H4 (cell line): Measurements from ENCODE around the gene KCNJ4. TPM values are rescaled to one million over a fixed set of nuclear protein-coding genes. Genes with fewer than 3 reads are reported as not detected.
A peak's percentile ranks its signal among the peaks of the same experiment; 100 is the strongest.

ENCODE experiments used
- DNase-seq: peaks from one replicate; pipeline ENCODE4 v3.0.0-alpha.2; 2015; ENCODE audit warnings: low spot score
- total RNA-seq: library from RNA; depleted of rRNA; stranded (reverse); fragments of >200 nt; shearing (Covaris generic); gene quantifications from 2 replicates; pipeline ENCODE4 v1.2.3, GENCODE V29; 2014

KCNJ4 gene
- total RNA-seq, 1 experiment from 2014 or later, result 0.60 TPM

DNA sequence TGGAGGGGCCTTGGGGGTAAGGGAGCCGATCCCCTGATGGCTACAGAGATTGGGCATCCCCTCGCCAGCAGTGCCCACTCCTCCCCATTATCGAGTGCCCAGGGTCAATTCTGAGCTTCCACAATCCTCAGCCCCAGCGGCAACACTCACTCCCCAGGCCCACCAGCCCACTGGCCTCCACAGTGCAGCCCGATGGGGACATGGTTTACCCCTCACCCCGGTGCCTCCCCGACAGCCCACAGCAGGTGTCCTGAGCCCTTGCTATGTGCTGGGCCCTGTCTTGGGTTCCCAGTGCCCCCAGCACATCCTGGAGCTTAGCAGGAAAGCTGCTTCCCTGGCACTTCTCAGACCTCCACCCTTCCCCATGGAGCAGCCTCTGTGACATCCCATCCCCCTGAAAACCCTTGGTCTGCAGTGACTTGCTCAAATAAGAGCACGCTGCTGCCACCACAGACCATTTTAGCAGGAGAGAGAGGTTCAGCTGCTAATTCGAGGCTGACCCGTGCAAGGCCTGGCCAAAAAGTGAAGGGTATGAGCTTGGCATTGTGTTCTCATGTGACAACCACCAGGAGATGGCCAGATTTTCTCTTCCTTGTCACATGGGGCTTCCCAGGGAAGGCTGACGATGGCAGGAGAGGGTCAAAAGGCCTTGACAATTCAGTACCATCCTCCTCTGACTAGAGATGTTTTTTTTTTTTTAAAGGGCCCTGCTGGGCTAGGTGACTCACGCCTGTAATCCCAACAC lies 23.6 kb downstream of the KCNJ4 start:
- DNase-seq, result no peak

DNA sequence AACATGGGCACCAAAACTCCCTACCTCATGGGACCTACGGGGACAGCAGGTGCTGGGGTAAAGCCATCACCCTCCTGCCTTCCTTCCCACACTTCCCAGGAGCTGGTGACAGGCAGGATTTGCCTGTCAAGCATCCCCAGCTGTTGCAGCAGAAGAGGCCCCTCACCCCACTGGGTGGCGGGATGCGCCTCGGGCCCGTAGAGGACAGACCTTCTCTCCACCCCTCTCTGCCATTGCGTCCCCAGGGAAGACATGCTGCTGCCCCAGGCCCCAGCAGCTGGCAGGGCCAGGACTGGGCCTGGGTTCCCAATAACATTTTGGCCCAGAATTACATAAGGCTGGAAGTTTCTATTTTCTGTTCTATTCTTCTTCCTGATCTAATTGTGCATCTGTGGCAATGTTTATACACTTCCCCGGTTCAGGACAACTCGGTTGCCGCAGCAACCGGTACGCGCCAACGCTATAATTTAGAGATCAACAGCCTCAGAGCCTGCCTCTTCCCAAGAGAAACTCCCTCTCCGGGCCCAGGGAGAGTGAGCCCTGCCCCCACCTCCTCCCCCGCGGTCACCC lies 25.4 kb downstream of the KCNJ4 start:
- DNase-seq, result no peak

DNA sequence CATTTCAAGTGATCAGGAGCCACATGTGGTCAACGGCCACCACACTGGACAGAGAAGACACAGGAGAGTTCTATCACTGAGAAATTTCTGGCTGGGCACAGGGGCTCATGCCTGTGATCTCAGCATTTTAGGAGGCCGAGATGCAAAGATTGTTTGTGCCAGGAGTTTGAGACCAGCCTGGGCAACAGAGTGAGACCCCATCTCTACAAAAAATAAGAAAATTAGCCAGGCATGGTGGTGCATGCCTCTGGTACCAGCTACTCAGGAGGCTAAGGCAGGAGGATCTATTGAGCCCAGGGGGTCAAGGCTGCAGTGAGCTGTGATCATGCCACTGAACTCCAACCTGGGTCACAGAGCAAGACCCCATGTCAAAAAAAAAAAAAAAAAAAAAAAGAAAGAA lies 26.3 kb downstream of the KCNJ4 start:
- no peak for DNase-seq

DNA sequence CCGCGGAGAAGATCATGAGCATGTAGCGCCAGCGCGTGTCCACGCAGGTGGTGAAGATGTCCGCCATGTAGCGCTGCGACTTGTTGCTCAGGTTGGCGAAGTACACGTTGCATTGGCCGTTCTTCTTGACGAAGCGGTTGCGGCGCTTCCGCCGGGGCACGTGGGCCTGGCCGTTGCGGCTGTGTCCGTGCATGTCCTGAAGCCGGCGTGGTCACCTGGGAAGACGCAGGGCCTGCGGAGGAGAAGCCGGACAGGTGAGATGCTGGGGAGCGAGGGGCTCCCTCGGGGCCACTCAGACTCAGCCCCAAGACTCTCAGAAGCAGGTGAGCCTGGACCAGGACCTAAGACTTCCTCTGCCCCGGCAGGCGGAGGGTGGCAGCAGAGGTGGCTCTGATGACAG lies 27.1 kb downstream of the KCNJ4 start:
- no peak for DNase-seq

DNA sequence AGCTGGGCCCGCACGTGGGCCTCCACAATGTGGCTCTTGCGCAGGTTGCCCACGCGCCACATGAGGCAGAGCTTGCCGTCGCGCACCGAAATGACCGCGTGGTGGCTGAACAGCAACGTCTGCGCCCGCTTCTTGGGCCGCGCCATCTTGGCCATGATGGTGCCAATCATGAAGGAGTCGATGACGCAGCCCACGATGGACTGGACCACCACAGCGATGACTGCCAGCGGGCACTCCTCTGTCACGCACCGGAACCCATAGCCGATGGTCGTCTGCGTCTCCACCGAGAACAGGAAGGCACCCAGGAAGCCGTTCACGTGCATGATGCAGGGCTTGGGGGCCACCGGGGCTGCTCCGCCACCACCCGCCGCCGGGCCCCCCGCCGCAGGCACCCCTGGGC lies 27.5 kb downstream of the KCNJ4 start:
- no peak for DNase-seq

DNA sequence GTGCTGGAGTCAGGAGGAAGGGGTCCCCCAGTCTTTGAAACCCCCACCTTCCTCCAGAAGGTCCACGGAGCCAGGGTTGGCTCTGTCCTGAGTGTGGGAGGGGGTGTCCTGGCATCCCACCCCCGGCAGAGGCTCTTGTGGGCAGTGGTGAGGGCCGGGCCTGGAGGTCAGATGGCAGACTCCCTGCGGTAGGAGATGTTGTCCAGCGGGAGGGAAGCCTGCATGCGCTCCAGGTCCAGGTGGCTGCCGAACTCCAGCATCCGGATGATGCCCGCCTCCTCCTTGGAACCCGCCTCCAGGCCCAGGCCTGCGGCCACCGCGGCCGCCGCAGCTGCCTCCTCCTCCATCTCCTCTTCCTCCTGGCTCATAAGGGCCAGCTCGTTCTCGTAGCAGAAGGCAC lies 28.4 kb downstream of the KCNJ4 start:
- no peak for DNase-seq

DNA sequence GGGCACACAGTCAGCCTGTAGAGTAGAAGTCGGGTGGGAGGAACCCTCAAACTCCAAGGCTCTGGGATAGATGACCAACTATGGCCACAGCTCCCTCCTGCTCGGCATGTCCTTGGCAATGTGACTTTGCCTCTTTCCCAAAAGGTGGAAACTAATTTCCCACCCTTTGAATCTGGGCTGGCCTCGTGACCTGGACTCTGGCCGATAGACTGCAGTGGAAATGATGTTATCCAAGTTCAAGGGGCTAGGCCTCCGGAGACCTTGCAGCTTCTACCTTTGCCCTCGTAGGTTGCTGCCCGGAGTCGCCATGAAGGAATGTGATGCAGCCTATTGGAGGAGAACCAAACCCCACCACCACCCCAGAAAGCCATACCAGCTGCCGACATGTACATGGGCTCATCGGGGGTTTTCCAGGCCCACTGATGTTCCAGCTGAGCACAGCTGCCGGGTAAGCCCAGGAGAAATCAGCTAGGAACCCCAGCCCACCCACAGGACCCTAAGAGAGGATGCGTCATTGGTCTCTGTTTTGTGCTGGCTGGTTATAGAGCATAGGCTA lies 30.4 kb downstream of the KCNJ4 start:
- DNase-seq, result no peak

DNA sequence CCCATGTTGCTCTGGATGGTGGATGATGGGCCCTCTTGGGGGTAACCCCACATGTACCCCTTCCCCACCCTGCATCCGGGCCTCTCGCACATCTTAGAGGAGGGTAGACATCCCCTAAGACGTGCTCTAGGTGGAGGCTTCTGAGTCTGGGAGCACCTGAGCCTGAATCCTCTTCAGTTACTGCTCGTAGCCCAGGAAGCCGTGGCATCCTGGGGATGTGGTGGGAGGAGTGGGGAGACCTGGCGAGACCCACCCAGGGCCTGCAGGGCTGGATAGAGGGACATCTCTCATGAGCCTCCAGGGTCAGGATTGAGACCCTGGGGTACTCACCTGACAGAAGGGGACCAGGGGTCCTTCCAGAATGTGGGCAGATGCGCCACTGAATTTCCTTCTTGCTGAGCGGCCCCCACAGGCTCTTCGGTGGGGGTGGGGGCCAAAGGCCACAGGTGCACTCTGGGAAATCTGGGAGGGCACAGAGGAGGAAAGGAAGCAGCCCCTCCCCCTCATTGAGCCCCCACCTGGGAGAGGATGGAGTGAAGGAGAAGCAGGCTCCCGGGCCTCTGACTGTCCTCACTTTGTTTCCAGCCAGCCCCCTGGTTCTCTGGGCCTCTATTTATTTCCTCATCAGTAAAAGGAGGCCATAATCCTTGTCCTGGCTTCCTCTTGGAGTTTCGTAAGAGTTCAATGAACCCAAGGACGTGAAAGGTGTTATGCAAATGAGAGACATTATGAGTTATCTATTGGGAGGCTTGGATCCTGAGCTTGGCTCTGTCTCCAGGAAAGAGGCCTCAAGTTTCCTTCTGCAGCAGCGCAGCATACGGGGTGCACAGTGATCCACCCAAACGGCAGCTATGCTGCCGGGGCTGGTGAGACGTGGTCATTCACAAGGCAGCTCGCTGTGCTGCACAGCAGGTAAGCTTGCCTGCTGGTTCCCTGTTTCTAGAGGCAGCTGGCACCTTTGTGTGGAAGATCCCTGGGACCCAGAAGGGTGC lies 31.2 kb downstream of the KCNJ4 start:
- no peak for DNase-seq

DNA sequence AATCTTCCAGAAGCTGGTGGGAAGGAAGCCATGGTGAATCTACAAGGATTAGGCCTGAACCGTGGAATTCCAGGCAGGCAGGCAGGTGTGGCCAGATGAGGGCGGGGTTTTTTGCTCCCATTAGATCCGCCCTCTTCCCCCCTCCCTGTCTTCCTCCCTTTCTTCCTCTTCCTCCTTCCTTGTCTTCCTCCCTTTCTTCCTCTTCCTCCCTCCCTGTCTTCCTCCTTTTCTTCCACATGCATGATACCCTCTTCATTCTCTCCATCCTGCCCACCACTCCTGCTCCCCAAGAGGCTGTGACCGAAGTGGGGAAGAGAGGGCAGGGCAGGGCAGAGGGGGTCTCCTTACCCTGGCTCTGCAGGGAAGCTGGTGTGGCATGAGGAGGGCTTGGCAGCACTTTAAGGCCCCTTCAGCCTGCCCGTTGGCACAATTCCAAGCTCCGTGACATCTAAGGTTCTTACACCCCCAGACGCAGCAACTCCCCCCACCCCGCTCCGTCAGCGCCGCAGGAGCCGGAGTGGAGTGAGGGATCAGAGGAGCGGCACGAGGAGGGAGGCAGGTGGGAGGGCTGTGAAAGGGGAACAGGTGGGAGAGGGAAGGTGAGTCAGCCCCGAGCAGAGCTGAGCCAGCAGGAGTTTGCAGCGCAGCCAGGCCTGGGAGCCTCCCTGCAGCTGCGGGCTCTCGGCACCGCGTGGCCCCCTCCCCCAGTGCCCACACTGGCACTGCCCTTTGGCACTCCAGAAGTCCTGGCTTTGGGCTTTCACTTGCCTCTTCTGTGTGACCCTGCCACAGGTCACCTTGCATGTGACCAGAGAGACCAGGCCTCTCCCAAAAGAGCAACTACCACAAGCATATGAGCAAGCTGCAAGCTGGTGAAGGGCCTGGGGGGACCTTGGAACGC lies 32.1 kb downstream of the KCNJ4 start:
- DNase-seq, result no peak

DNA sequence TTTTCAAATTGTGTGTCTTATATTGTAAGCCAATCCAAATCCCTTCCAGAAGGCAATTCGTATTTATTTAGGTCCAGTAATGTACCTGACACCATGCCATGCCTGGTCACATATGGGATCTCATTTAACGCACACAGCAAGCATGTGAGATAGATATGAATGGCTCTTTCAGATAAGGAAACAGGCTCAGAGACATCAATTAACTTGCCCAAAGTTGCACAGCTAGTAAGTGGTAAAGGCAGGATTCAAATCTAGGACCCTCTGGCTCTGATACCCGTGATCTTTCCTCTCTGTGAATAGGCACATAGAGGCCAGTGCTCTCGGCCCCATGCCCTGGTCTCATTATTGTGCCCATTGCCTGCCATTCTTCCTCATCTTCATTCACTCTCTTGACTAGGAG lies 34.3 kb downstream of the KCNJ4 start:
- no peak for DNase-seq

DNA sequence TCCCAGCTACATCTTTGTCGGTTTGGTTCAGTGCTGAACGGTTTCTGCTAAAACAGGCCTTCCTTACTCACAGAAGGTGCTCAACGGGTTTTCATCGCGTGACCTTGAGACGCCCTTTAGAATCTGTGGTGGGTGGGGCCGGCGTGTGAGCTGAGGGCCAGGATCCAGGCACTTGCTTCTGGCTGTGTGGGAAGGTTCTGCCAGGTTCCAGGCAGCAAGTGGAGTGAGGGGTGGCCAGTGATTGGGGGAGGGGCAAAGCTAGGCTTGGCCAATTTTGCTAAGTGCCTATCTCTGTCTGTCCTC lies 35.2 kb downstream of the KCNJ4 start:
- no peak for DNase-seq

DNA sequence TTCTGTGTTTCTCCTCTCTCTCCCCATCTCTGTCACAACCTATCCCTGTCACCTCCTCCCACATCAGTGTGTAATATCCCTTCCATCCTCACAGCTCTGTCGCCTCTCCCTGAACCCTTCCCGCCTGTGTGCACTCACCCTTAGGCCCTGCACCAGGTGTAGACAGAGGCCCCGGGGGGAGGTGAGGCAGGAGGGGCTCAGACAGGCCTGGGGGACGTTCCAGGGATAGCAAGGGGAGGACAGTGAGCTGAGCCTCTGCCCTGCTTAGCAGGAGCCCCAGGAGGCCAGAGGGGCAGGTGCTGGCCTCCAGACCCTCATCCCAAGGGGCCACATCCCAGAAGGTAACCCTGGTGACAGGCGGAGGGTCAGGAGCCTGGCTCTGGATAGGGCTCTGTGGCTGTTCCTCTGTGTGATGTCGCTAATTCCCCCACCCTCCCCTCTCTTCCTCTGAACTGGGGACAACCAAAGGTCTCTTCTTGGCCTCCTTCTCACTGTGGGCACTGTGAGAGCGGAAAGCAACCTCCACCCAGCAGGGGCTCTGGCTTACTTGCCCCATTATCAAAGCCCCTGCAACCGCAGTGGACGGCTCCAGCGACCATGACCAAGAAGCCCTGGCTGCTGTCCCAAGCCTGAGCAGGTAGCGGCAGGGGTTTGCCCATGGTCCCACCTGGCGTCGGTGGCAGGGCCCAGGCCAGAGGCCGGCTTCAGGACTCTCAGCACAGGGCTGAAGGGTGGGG lies 35.7 kb downstream of the KCNJ4 start:
- no peak for DNase-seq

DNA sequence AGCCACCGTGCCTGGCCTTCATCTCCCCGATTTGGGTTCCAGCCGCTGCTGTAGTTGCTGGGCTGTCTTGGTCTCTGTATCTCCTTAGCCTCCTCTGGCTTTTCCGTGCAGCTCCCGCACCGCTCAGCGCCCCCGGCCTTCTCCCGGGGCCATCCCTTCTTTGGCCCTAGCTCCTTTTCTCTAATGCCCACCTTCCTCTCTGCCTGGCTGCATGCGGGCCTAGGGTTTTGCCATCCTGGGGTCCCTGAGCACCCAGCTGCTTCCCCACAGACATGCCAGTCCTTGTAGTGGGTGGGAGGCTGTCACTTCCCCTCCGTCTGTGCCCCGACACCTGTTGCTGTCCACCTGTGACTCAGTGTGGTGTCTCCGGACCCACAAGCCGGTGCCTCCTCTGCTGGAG lies 36.4 kb downstream of the KCNJ4 start:
- no peak for DNase-seq

DNA sequence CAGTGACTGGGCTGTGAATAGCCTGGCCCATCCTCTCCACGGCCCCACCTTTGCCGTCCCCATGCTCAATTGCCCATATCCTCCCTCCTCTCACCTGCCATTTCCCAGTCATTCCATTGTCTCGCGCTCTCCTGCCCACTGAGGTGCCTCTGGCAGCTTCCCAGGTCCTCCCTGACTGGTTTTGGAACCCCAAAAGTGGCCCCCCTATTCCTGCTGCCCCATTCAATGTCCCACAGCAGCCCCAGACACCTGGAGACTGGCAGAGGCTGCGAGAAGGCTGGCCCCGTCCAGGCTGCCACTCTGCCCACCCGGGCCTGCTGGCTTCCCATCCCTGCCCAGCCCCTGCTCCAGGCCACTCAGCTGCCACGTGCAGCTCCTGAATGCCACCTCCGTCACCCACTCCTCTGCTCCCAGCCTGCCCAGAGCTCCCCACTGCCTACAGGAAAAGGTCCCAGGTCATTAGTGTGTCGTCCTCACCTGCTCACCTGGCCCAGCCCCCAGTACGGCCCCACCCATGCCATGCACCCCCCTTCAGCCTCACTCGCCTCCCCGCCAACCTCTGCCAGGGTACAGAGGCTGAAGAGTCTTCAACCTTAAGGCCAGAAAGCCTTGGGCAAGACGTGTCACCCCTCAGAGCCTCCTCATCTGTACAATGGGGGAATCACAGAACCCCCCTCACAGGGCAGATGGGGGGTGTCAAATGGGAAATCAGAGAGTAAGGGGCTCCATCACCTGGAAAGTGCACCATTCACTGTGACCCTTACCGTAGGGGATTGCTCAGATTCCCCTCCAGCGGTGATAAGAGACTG lies 37.5 kb downstream of the KCNJ4 start:
- peak; percentile 1 for DNase-seq

DNA sequence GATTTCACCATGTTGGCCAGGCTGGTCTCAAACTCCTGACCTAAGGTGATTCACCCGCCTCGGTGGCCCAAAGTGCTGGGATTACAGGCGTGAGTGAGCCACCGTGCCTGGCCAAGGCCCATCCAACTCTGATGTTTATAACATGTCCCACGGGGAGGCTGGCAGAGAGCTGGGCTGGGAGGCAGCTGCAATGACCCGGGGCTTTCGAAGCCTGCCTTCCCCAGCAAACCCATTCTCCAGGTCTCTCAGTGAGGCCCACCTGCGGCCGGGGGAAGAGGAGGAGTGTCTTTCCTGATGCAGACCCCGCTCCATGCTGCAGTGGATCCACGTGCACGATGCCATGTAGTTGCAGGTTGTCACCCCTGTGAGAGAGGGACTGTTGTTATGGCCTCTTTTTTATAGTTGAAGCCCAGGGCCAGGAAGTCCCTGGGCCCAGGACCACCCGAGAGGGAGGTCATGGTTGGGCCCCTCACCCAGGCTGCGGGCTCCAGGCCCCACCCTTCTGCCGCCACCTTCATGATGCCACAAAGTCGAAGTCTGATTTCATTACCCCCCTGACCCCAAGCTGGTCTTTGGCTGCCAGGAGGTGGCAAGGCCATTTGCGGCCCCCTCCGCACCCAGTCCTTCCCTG lies 38.3 kb downstream of the KCNJ4 start:
- no peak for DNase-seq

DNA sequence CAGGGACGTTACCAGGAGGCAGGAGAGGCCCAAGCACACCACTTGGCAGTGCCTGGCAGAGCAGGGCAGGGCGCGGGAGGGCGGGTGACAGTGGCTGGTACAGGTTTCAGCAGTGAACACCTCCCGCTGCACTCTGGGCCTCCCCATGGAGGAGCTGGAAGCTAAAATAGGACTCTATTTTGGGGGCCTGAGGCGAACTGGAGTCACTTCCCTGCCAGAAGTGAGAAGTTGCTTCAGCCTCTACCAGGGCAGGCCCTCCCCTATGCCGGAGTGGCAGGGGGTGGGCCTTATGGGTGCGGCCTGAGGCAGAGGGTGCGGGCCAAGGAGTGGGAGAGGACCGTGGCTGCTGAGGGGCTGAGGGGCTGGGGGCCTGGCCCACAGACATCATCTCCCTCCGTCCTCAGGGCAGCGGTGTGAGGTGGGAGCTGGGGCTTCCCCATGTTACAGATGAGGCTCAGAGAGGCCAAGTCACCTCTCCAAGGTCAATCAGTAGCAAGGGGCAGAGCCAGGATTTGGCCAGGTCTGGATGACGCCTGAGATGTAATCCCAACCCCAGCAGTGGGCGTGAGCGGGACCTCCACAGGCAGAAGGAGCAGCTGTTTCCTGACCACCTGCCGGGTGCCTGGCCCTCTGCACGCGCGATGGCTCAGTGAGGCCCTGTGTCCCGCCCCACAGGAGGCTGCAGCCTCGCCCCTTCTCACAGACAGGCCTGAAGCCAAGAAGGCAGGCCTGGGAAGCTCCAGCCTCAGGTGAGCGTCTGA lies 39.3 kb downstream of the KCNJ4 start:
- peak; percentile 2 for DNase-seq

DNA sequence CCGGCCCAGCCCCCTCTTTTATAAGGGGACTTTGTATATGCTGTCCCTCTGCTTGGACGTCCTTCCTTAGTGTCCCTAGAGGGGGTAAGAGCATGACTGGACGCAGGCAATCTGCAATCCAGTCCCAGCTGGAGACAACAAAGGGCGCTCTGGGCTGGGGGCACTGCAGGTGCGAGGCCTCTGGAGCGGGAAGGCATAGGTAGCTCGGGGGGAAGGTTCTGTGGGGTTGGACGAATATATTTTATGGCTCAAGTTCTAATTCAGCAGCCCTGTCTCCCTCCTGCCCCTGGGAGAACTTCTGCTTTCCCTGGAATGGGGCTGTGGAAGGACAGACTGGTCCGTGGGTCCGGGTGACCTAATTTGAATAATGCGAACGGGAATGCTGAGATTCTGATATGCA lies 40.0 kb downstream of the KCNJ4 start:
- DNase-seq, result peak; percentile 1

DNA sequence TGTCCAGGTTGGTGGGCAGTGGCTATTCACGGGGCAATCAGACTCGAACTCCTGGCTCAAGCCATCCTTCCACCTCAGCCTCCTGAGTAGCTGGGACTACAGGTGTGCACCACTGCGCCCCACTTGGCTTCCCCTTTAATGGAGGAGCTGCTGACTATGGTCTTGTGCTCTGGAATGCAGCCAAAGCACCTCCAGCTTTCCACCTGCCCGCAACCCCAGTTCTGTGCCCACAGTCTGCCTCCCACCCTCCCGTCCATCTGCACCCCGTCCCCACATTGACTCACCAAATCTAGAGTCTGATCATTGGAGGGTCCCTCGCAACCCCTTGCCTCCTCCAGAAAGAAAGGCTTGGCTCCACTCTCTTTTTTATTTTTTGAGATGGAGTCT lies 41.0 kb downstream of the KCNJ4 start:
- DNase-seq, result peak; percentile 1
